GM12878 (cell line): ENCODE data around the gene PAFAH2.

Experiments used
- EP300 ChIP-seq, 2 experiments: fragments of 150-350 bp in 1 of 2; IDR thresholded peaks; 2 replicates each; pipeline ENCODE4 v1.6.1; 2011 to 2012; ENCODE audit warnings: low read depth in 2 of 2, low read length in 2 of 2, borderline replicate concordance in 1 of 2, improper control_type of control experiment in 1 of 2, inconsistent platforms in 1 of 2; ENCODE audit not compliant: control insufficient read depth in 1 of 2
- GABPA ChIP-seq: IDR thresholded peaks from 2 replicates; pipeline ENCODE4 v1.6.1; 2014; ENCODE audit warnings: antibody characterized with exemption, low read depth, mild to moderate bottlenecking, inconsistent platforms
- HDAC6 ChIP-seq: fragments of 200-600 bp; sonication (generic); IDR thresholded peaks from one replicate; pipeline ENCODE4 v1.8.0; 2017; ENCODE audit warnings: antibody characterized with exemption; ENCODE audit not compliant: unreplicated experiment
- POLR2A ChIP-seq: IDR thresholded peaks from 2 replicates; pipeline ENCODE4 v1.6.1; 2011; ENCODE audit warnings: low read depth, mild to moderate bottlenecking, low read length
- SMAD1 ChIP-seq: fragments of 450-650 bp; IDR thresholded peaks from 2 replicates; pipeline ENCODE4 v1.6.1; 2018; ENCODE audit warnings: mild to moderate bottlenecking, low read depth; ENCODE audit not compliant: partially characterized antibody
- SMC3 ChIP-seq: IDR thresholded peaks from 2 replicates; pipeline ENCODE4 v1.6.1; 2011; ENCODE audit warnings: low read length, improper control_type of control experiment, borderline replicate concordance
- TF ChIP-seq, protein P1 (sequence below), 3 experiments: IDR thresholded peaks in 2 of 3; conservative IDR thresholded peaks in 1 of 3; 2 replicates each; pipeline ENCODE4 v1.5.1; 2011; ENCODE audit warnings: low read depth in 3 of 3, low read length in 3 of 3, mild to moderate bottlenecking in 3 of 3, control low read depth in 2 of 3, moderate library complexity in 2 of 3, inconsistent platforms in 1 of 3, mixed read lengths in 1 of 3; ENCODE audit not compliant: control insufficient read depth in 2 of 3, insufficient read depth in 1 of 3; ENCODE audit errors: extremely low read depth in 1 of 3
- TF ChIP-seq, protein P2 (sequence below): fragments of 450-650 bp; IDR thresholded peaks from 2 replicates; pipeline ENCODE4 v1.6.1; 2017; ENCODE audit warnings: antibody characterized with exemption, mild to moderate bottlenecking, moderate library complexity

DNA sequence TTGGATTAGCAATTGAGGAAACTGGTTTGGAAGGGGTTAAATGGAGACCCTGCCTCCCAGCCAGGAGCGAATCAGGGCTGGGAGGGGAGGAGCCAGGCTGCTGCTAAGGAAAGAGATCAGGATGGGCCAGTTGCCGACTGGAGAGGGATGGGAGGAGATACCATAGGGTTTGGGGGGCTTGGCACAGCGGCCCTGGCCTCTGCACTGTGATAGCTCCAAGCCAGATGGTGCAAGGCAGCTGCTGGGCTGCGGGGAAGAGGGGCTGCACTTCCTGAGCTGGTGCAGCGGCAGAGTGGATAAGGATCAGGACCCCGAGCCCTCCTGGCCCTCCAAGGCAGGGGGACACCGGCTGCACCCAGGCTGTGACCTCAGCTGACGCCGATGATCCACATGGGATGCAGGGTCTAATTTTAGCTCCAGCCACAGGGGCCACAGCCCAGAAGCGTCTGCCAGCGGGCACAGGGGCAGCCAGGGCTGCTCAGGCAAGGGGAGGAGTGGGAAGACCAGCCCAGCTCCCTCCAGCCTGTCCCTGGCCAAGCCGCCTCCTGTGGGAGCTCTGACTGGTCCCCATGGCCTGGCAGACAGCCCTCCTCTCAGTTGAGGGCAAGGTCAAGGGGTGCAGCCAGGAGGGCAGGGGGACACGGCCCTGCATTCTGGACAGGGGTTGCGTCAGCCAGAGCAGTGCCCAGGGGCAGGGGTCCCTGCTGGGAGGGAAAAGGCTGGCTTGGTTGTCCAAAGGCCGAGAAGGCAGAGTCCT, 24.0 kb upstream of the PAFAH2 start, which contains the start of gene EXTL1:
- TF ChIP-seq, protein P1, sequence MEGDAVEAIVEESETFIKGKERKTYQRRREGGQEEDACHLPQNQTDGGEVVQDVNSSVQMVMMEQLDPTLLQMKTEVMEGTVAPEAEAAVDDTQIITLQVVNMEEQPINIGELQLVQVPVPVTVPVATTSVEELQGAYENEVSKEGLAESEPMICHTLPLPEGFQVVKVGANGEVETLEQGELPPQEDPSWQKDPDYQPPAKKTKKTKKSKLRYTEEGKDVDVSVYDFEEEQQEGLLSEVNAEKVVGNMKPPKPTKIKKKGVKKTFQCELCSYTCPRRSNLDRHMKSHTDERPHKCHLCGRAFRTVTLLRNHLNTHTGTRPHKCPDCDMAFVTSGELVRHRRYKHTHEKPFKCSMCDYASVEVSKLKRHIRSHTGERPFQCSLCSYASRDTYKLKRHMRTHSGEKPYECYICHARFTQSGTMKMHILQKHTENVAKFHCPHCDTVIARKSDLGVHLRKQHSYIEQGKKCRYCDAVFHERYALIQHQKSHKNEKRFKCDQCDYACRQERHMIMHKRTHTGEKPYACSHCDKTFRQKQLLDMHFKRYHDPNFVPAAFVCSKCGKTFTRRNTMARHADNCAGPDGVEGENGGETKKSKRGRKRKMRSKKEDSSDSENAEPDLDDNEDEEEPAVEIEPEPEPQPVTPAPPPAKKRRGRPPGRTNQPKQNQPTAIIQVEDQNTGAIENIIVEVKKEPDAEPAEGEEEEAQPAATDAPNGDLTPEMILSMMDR (IDR thresholded peaks at IDR 0.05 in 2 of 3, conservative IDR thresholded peaks at IDR 0.05 in 1 of 3; ENCODE audit: control insufficient read depth in 2 of 3, extremely low read depth in 1 of 3, insufficient read depth in 1 of 3, low read depth in 3 of 3, low read length in 3 of 3) = no peak
- TF ChIP-seq POLR2A (no peak), GABPA (no peak), SMAD1 (no peak), EP300 (IDR thresholded peaks at IDR 0.05; ENCODE audit: borderline replicate concordance in 1 of 2, control insufficient read depth in 1 of 2, low read depth in 2 of 2, low read length in 2 of 2) (no peak), SMC3 (no peak), HDAC6 (no peak)
- TF ChIP-seq, protein P2, sequence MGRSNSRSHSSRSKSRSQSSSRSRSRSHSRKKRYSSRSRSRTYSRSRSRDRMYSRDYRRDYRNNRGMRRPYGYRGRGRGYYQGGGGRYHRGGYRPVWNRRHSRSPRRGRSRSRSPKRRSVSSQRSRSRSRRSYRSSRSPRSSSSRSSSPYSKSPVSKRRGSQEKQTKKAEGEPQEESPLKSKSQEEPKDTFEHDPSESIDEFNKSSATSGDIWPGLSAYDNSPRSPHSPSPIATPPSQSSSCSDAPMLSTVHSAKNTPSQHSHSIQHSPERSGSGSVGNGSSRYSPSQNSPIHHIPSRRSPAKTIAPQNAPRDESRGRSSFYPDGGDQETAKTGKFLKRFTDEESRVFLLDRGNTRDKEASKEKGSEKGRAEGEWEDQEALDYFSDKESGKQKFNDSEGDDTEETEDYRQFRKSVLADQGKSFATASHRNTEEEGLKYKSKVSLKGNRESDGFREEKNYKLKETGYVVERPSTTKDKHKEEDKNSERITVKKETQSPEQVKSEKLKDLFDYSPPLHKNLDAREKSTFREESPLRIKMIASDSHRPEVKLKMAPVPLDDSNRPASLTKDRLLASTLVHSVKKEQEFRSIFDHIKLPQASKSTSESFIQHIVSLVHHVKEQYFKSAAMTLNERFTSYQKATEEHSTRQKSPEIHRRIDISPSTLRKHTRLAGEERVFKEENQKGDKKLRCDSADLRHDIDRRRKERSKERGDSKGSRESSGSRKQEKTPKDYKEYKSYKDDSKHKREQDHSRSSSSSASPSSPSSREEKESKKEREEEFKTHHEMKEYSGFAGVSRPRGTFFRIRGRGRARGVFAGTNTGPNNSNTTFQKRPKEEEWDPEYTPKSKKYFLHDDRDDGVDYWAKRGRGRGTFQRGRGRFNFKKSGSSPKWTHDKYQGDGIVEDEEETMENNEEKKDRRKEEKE = no peak
